Right cardiac atrium (tissue), 5 donors: Measurements from ENCODE around the gene COLEC11. TPM values are rescaled to one million over a fixed set of nuclear protein-coding genes. Genes with fewer than 3 reads are reported as not detected.
A peak's percentile ranks its signal among the peaks of the same experiment; 100 is the strongest.
"Not testable (repeated sequence)": the region's sequence is repeated elsewhere in the genome, so short reads cannot be mapped to it uniquely, and the experiment has no call there.

ENCODE experiments used
- ATAC-seq, 2 donors: fragments of 200-7000 bp; cut with Tn5 transposase; one replicate each; pipeline versions ENCODE4 v1.8.0 to v1.9.1; 2020; ENCODE audit warnings: moderate library complexity in 2 of 2, mild to moderate bottlenecking in 1 of 2
- DNase-seq, 3 donors: peaks; one replicate each; pipeline ENCODE4 v3.0.0-alpha.2; 2020
- H3K27ac ChIP-seq: one replicate; pipeline ENCODE4 v1.5.1; 2013; ENCODE audit warnings: mild to moderate bottlenecking, low read length, control low read depth, moderate library complexity
- H3K27me3 ChIP-seq: one replicate; pipeline ENCODE4 v1.6.1; 2013; ENCODE audit not compliant: control insufficient read depth, insufficient read depth
- H3K4me1 ChIP-seq: one replicate; pipeline ENCODE4 v1.6.1; 2013; ENCODE audit warnings: low read length; ENCODE audit not compliant: control insufficient read depth, insufficient read depth
- H3K4me3 ChIP-seq: one replicate; pipeline ENCODE4 v1.5.1; 2013; ENCODE audit warnings: low read length, control low read depth
- H3K9me3 ChIP-seq: one replicate; pipeline ENCODE4 v1.6.1; 2013; ENCODE audit warnings: low read length; ENCODE audit not compliant: control insufficient read depth
- WGBS: extraction: QIAGEN DNeasy Blood & Tissue Kit; methylation state at CpG from one replicate; pipeline ENCODE4 v1.1.7; 2013; 5-methylcytosine and 5-hydroxymethylcytosine counted together
- intact Hi-C, 4 donors: fragments of 100-400 bp; cut with DNase I; formaldehyde crosslinking; loops; one replicate each; pipeline versions ENCODE4 v1.11.0 to v1.14.0; 2022 to 2023
- long read RNA-seq, 4 donors: library from polyadenylated mRNA; unstranded; transcript quantifications; one replicate each; pipeline ENCODE4 v2.0.0, GENCODE V29; 2020 to 2021
- polyA plus RNA-seq: library from polyadenylated mRNA; stranded (reverse); fragments of 200-250 nt; gene quantifications from one replicate; pipeline ENCODE4 v1.2.3, GENCODE V29; 2013
- total RNA-seq, 4 donors: library from RNA; stranded (reverse); fragmentation: NEBNext Ultra II Directional; extraction: Animal tissue kit (Norgen Biotek cat#: 25700); gene quantifications; one replicate each; pipeline ENCODE4 v1.2.1, GENCODE V29; 2021
- donor health status: healthy with polysubstance abuse.
- donor health status: DM: no; HTN: yes; CAD: no.
- donor health status: DM: no; HTN: no; CAD: no.
- donor health status: DM: no; HTN: yes; CAD: no; lungs with severe emphysema.
- donor health status: DM: yes; HTN: yes; CAD: no.

Gene COLEC11
- total RNA-seq = 10 to 100 TPM; 12.5 to 67.8 (median 36.3) TPM
- polyA plus RNA-seq = 70.6 TPM
- long read RNA-seq, donor 1, transcript COLEC11-202 (7 exons, 1,259 nt) = major isoform, 25 of 39 reads
- long read RNA-seq, donor 1, partial matches to known transcripts = 2 of 39 reads
- long read RNA-seq, donor 1, other reads (novel, unspliced or antisense) = 8 of 39 reads
- long read RNA-seq, donor 2, partial matches to known transcripts = 2 of 6 reads
- long read RNA-seq, donor 2, other reads (novel, unspliced or antisense) = 1 of 6 reads
- long read RNA-seq, donor 3, transcript COLEC11-202 (7 exons, 1,259 nt) = major isoform, 11 of 29 reads
- long read RNA-seq, donor 3, transcript COLEC11-203 (6 exons, 1,633 nt) = minor isoform, 5 of 29 reads
- long read RNA-seq, donor 3, partial matches to known transcripts = 1 of 29 reads
- long read RNA-seq, donor 3, other reads (novel, unspliced or antisense) = 9 of 29 reads
- long read RNA-seq, donor 4, transcript COLEC11-202 (7 exons, 1,259 nt) = major isoform, 13 of 22 reads
- long read RNA-seq, donor 4, partial matches to known transcripts = 4 of 22 reads
- long read RNA-seq, donor 4, other reads (novel, unspliced or antisense) = 1 of 22 reads

DNA sequence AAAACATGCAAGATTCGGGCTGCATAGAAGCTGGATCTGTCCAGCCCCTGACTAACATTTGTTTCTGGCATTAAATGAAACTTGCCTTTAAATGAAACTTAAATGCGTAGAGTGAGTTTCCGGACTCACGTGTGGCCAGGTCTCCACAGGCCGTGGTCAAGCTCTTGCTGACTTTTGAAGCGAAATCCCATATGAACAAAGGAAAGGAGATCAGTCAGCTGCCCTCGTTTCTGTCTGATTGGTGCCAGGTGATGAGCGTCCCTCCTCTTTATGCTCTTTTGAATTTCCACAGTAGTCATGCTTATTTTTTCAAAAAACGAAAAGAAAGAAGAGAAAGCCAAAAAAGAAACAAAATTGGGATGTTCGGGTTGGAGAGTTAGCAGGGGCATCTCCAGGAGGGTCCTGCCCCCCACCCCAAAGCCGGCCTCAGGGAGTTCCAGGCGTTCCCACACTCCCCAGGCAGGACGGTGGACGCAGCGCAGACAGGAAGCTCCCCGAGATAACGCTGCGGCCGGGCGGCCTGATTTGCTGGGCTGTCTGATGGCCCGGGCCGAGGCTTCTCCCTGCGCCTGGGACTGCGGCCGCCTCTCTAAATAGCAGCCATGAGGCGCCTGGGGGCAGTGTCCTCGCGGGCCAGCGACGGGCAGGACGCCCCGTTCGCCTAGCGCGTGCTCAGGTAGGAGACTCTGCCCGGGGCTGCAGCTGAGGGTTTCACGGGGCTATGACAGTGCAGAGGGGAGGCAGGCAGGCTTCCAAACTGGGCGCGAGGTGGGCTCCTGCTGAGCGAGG, at the start of gene COLEC11:
TSS of gene COLEC11 (plus strand) at position 620 of the 789 bp plus-strand sequence. CDS start 9,229 bp downstream, outside the sequence.
- H3K4me1 ChIP-seq = no peaks in the 10 kb centered on the region
- peak within 1 kb of the TSS; percentile 23 for H3K27ac ChIP-seq
- no peaks in the 10 kb centered on the region for H3K27me3 ChIP-seq
- H3K4me3 ChIP-seq = peak within 1 kb of the TSS; percentile 7
- WGBS = 15% methylated on average over 40 of the region's 40 CpGs
- intact Hi-C loops = no loop called here
- H3K9me3 ChIP-seq = no peaks in the 10 kb centered on the region
- ATAC-seq (peak; percentile 94 to 95), DNase-seq (peak; percentile 77 to 91 (median 90))

- H3K4me1 ChIP-seq = no peaks in the 10 kb centered on the region
- H3K4me3 ChIP-seq = no peak overlapping the region
- H3K27ac ChIP-seq = no peak overlapping the region
- DNase-seq = no peak
- intact Hi-C loops = no loop called here
- H3K27me3 ChIP-seq = no peaks in the 10 kb centered on the region
- no peak for ATAC-seq
- no peaks in the 10 kb centered on the region for H3K9me3 ChIP-seq
- 92% methylated on average over 10 of the region's 10 CpGs for WGBS
These were observed 49.0 kb upstream of the COLEC11 start for GRCh38 chr2:3545788-3546478.

DNA sequence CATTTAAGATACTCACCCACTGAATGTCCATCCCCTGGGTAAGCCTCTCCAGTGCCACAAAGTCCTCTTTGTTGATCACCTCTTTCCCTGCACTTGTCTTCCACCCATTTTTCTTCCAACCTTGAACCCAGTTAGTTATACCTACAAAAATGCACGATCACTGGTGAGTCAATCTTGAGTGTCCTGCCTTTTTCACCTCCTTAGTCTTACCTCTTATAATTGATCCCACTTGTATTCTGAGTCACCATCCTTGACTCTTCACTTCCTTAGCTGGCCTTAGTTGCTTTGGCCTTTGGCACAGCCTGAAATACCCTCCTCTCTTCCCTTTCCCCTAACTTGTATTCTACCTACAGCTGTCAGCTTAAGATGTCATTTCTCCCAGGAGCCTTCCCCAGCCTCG, 47.0 kb upstream of the COLEC11 start:
- DNase-seq (no peak), ATAC-seq (no peak)
- intact Hi-C loops = no loop called here
- no peaks in the 10 kb centered on the region for H3K27me3 ChIP-seq
- no peaks in the 10 kb centered on the region for H3K9me3 ChIP-seq
- H3K4me3 ChIP-seq = no peak overlapping the region
- no peaks in the 10 kb centered on the region for H3K4me1 ChIP-seq
- 97% methylated on average over 2 of the region's 2 CpGs for WGBS
- H3K27ac ChIP-seq = no peak overlapping the region

- Histone ChIP-seq H3K27ac (no peak overlapping the region), H3K4me1 (no peaks in the 10 kb centered on the region), H3K4me3 (no peak overlapping the region), H3K9me3 (no peaks in the 10 kb centered on the region), H3K27me3 (no peaks in the 10 kb centered on the region)
- no peak for ATAC-seq
- intact Hi-C loops = no loop called here
- WGBS = 76% methylated on average over 10 of the region's 10 CpGs
- DNase-seq = no peak
These were observed 41.0 kb upstream of the COLEC11 start for GRCh38 chr2:3553946-3554345.

DNA sequence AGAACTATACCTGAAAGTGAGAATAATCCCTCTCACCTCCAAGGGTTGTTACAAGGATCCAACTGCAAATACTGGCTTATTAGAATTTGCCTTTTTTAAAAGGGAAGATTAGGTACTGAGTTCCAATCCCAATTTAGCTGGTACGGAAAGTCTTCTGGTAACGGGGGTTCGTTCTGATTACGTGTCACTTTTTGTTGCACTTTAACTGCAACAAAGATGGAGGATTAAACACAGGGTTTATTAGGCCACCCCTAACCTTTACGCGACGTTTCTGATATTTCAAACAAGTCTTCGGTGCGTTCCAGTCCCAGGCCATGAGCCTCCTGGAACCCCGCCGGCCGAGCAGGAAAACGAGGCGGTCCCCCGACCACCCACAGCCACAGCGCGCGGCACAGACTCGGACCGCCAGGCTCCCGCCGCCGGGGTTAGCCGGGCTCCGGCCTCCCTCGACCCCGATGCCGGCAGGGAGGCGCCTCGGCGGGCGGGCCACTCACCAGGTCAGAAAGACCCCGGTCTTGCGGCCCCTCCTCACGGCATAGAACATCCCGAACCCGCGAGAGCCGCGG, 37.2 kb upstream of the COLEC11 start:
- H3K27me3 ChIP-seq = no peaks in the 10 kb centered on the region
- peak overlapping the region; percentile 83 for H3K4me3 ChIP-seq
- H3K4me1 ChIP-seq = no peaks in the 10 kb centered on the region
- ATAC-seq (peak in 1 of 2 donors; percentile 53), DNase-seq (no peak)
- under 1% methylated on average over 40 of the region's 40 CpGs for WGBS
- H3K9me3 ChIP-seq = no peaks in the 10 kb centered on the region
- peak overlapping the region; percentile 74 for H3K27ac ChIP-seq
- intact Hi-C loops = no loop called here

- Histone ChIP-seq H3K27ac (peak within 1 kb of the TSS; percentile 77), H3K4me1 (no peaks in the 10 kb centered on the region), H3K9me3 (no peaks in the 10 kb centered on the region), H3K27me3 (no peaks in the 10 kb centered on the region), H3K4me3 (peak within 1 kb of the TSS; percentile 83)
- WGBS = under 1% methylated on average over 67 of the region's 67 CpGs
- intact Hi-C loops = no loop called here
- DNase-seq = peak; percentile 98 to 99 (median 99)
- peak; percentile 100 for ATAC-seq
These were observed 36.5 kb upstream of the COLEC11 start, which contains the start of gene RNASEH1 for GRCh38 chr2:3558205-3559014. RNASEH1 (minus strand) TSS chr2:3558333; CDS start chr2:3558260, 73 bp downstream.

GRCh38 chr2:3563521-3563976, 31.4 kb upstream of the COLEC11 start:
- Histone ChIP-seq H3K4me1 (no peaks in the 10 kb centered on the region), H3K27ac (no peak overlapping the region), H3K9me3 (no peaks in the 10 kb centered on the region), H3K27me3 (no peaks in the 10 kb centered on the region), H3K4me3 (no peak overlapping the region)
- DNase-seq = no peak
- intact Hi-C loops = no loop called here
- 88% methylated on average over 5 of the region's 5 CpGs for WGBS
- no peak for ATAC-seq

- Histone ChIP-seq H3K27me3 (no peaks in the 10 kb centered on the region), H3K27ac (no peak overlapping the region), H3K9me3 (no peaks in the 10 kb centered on the region), H3K4me1 (no peaks in the 10 kb centered on the region), H3K4me3 (no peak overlapping the region)
- no peak for DNase-seq
- 85% methylated on average over 6 of the region's 6 CpGs for WGBS
- intact Hi-C loops = no loop called here
- ATAC-seq = no peak
These were observed 29.8 kb upstream of the COLEC11 start for GRCh38 chr2:3565117-3565516.

- Histone ChIP-seq H3K9me3 (no peaks in the 10 kb centered on the region), H3K4me1 (no peaks in the 10 kb centered on the region), H3K27me3 (no peaks in the 10 kb centered on the region), H3K27ac (no peak overlapping the region), H3K4me3 (no peak overlapping the region)
- intact Hi-C loops = no loop called here
- WGBS = 94% methylated on average over 9 of the region's 9 CpGs
- DNase-seq (no peak), ATAC-seq (no peak)
These were observed 28.1 kb upstream of the COLEC11 start for GRCh38 chr2:3566806-3567205.

DNA sequence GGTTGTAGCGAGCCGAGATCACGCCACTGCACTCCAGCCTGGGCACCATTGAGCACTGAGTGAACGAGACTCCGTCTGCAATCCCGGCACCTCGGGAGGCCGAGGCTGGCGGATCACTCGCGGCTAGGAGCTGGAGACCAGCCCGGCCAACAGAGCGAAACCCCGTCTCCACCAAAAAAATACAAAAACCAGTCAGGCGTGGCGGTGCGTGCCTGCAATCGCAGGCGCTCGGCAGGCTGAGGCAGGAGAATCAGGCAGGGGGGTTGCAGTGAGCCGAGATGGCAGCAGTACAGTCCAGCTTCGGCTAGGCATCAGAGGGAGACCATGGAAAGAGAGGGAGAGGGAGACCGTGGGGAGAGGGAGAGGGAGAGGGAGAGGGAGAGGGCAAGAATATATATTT, 25.3 kb upstream of the COLEC11 start:
- DNase-seq, H3K9me3 ChIP-seq, H3K27me3 ChIP-seq, H3K27ac ChIP-seq, ATAC-seq, H3K4me1 ChIP-seq, intact Hi-C loops, H3K4me3 ChIP-seq: not testable (repeated sequence)
- WGBS = 93% methylated on average over 21 of the region's 23 CpGs
